Keratinocyte (primary cell): ENCODE measurements around the gene ABCD3. TPM values are rescaled to one million over a fixed set of nuclear protein-coding genes. Genes with fewer than 3 reads are reported as not detected.

Experiments
- DNase-seq: peaks from one replicate; pipeline ENCODE4 v3.0.0-alpha.2; 2011; ENCODE audit warnings: low read depth, missing footprints, low spot score
- FAIRE-seq: peaks from 2 replicates; lab custom pipeline; 2011; peaks lifted over from hg19 to GRCh38; lab: Jason Lieb, UNC
- H2AFZ ChIP-seq: 2 replicates; pipeline ENCODE4 v1.6.0; 2012; ENCODE audit warnings: low read length, control low read depth, inconsistent platforms; ENCODE audit not compliant: control insufficient read depth
- H3K27ac ChIP-seq: 2 replicates; pipeline ENCODE4 v1.5.1; 2011; ENCODE audit warnings: low read length; ENCODE audit not compliant: control insufficient read depth, insufficient read depth
- H3K27me3 ChIP-seq: 3 replicates; pipeline ENCODE4 v1.6.0; 2011; ENCODE audit warnings: low read length; ENCODE audit not compliant: control insufficient read depth, insufficient read depth; ENCODE audit errors: extremely low read depth
- H3K36me3 ChIP-seq, 2 experiments: 2 replicates in 1 of 2; 3 replicates in 1 of 2; pipeline ENCODE4 v1.5.1; 2011; ENCODE audit warnings: low read length in 2 of 2, mild to moderate bottlenecking in 1 of 2; ENCODE audit not compliant: control insufficient read depth in 2 of 2, insufficient read depth in 2 of 2; ENCODE audit errors: extremely low read depth in 1 of 2
- H3K4me1 ChIP-seq: 3 replicates; pipeline ENCODE4 v1.5.1; 2011; ENCODE audit warnings: low read length; ENCODE audit not compliant: control insufficient read depth, insufficient read depth; ENCODE audit errors: extremely low read depth
- H3K4me2 ChIP-seq: 3 replicates; pipeline ENCODE4 v1.6.0; 2011; ENCODE audit warnings: low read depth, low read length; ENCODE audit not compliant: control insufficient read depth, insufficient read depth; ENCODE audit errors: extremely low read depth
- H3K4me3 ChIP-seq, 3 experiments: fragments of 200-600 bp in 1 of 3; sonication (generic) in 1 of 3; 2 replicates in 2 of 3; 3 replicates in 1 of 3; pipeline ENCODE4 v1.5.1; 2011 to 2016; ENCODE audit warnings: low read length in 3 of 3, mild to moderate bottlenecking in 3 of 3, control low read depth in 2 of 3, inconsistent platforms in 1 of 3, low read depth in 1 of 3, mixed read lengths in 1 of 3, mixed run types in 1 of 3, moderate library complexity in 1 of 3; ENCODE audit not compliant: control insufficient read depth in 2 of 3, insufficient read depth in 2 of 3; ENCODE audit errors: extremely low read depth in 1 of 3
- H3K79me2 ChIP-seq: 2 replicates; pipeline ENCODE4 v1.6.0; 2012; ENCODE audit warnings: low read length; ENCODE audit not compliant: control insufficient read depth, insufficient read depth
- H3K9ac ChIP-seq: 3 replicates; pipeline ENCODE4 v1.6.0; 2011; ENCODE audit warnings: low read length; ENCODE audit not compliant: control insufficient read depth, insufficient read depth; ENCODE audit errors: extremely low read depth
- H3K9me1 ChIP-seq: 3 replicates; pipeline ENCODE4 v1.6.0; 2011; ENCODE audit warnings: low read length; ENCODE audit not compliant: control insufficient read depth, insufficient read depth; ENCODE audit errors: extremely low read depth
- H3K9me3 ChIP-seq: 2 replicates; pipeline ENCODE4 v1.5.1; 2012; ENCODE audit warnings: low read depth, low read length; ENCODE audit not compliant: control insufficient read depth
- H4K20me1 ChIP-seq: 3 replicates; pipeline ENCODE4 v1.6.0; 2011; ENCODE audit warnings: low read length; ENCODE audit not compliant: control insufficient read depth, insufficient read depth; ENCODE audit errors: extremely low read depth
- CTCF ChIP-seq, 3 experiments: IDR thresholded peaks in 1 of 3; conservative IDR thresholded peaks in 1 of 3; optimal IDR thresholded peaks in 1 of 3; 2 replicates in 2 of 3; 3 replicates in 1 of 3; pipeline versions ENCODE3 to v1.5.1; 2011; ENCODE audit warnings: low read length in 3 of 3, mild to moderate bottlenecking in 3 of 3, moderate library complexity in 2 of 3, control low read depth in 1 of 3, inconsistent platforms in 1 of 3; ENCODE audit not compliant: insufficient read depth in 2 of 3; ENCODE audit errors: extremely low read depth in 1 of 3
- EZH2 ChIP-seq: IDR thresholded peaks from one replicate; pipeline ENCODE4 v1.6.1; 2012; ENCODE audit warnings: inconsistent platforms, mild to moderate bottlenecking, low read length, moderate library complexity
- dilution Hi-C: fragments of 300-500 bp; cut with MboI; formaldehyde crosslinking; loops from one replicate; pipeline ENCODE4 v1.7.0; 2020; ENCODE audit warnings: low sequenced_read_pairs; ENCODE audit not compliant: extremely low pct_ligation_motif_present
- polyA plus RNA-seq, 5 experiments: library from polyadenylated mRNA; depleted of rRNA in 3 of 5; stranded (reverse) in 3 of 5; stranded (forward) in 1 of 5; unstranded in 1 of 5; fragments of >200 nt; gene quantifications; 1 replicate in 1 of 5; 2 replicates in 3 of 5; 3 replicates in 1 of 5; pipeline versions ENCODE4 v1.2.1 to v1.2.3, GENCODE V29; 2011 to 2012; ENCODE audit warnings: missing spikeins in 2 of 5, low read depth in 1 of 5, low replicate concordance in 1 of 5

The ABCD3 gene
- polyA plus RNA-seq, 1 donor (not counting 4 experiments of a cell fraction or from before 2014, with no cell fraction given), result 34.9 TPM

GRCh38 chr1:94408104-94408830, 9.9 kb upstream of the ABCD3 start:
- Histone ChIP-seq H3K4me3 (no peak overlapping the region), H3K9me3 (no peaks in the 10 kb centered on the region), H3K4me1 (peaks cover 2% of the 10 kb centered on the region), H3K9ac (no peak overlapping the region), H3K4me2 (no peak overlapping the region), H3K9me1 (no peaks in the 10 kb centered on the region), H3K27me3 (no peaks in the 10 kb centered on the region), H4K20me1 (no peaks in the 10 kb centered on the region), H2AFZ (no peak overlapping the region), H3K27ac (no peak overlapping the region), H3K36me3 (no peaks in the 10 kb centered on the region), H3K79me2 (no peaks in the 10 kb centered on the region)
- dilution Hi-C loops, result no loop called here
- DNase-seq (no peak), FAIRE-seq (no peak)
- TF ChIP-seq CTCF (optimal IDR thresholded peaks at IDR 0.05 in 1 of 3, IDR thresholded peaks at IDR 0.05 in 1 of 3, conservative IDR thresholded peaks at IDR 0.05 in 1 of 3; ENCODE audit: extremely low read depth in 1 of 3, insufficient read depth in 2 of 3, low read length in 3 of 3), result no peak
- no peak for TF ChIP-seq EZH2

DNA sequence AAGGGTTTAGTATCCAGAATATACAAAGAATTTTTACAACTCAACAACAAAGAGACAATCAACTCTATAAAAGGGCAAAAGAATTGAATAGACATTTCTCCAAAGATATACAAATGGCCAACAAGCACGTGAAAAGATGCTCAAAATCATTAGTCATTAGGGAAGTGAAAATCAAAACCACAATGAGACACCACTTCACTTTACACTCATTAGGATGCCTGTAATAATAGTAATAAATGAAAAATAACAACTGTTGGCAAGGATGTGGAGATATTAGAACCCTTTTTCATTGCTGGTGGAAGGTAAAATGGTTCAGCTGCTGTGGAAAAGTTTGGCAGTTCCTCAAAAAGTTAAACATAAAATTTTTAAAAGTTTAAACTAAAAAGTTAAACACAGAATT, 7.0 kb upstream of the ABCD3 start:
- Histone ChIP-seq H3K27me3 (no peaks in the 10 kb centered on the region), H3K9me1 (no peaks in the 10 kb centered on the region), H2AFZ (no peak overlapping the region), H3K36me3 (no peaks in the 10 kb centered on the region), H3K4me2 (no peak overlapping the region), H3K4me3 (no peak overlapping the region), H3K4me1 (peaks cover 2% of the 10 kb centered on the region), H3K27ac (no peak overlapping the region), H3K9ac (no peak overlapping the region), H3K9me3 (no peaks in the 10 kb centered on the region), H4K20me1 (no peaks in the 10 kb centered on the region), H3K79me2 (no peaks in the 10 kb centered on the region)
- FAIRE-seq (no peak), DNase-seq (no peak)
- TF ChIP-seq EZH2, result no peak
- TF ChIP-seq CTCF (optimal IDR thresholded peaks at IDR 0.05 in 1 of 3, IDR thresholded peaks at IDR 0.05 in 1 of 3, conservative IDR thresholded peaks at IDR 0.05 in 1 of 3; ENCODE audit: extremely low read depth in 1 of 3, insufficient read depth in 2 of 3, low read length in 3 of 3), result no peak
- dilution Hi-C loops, result no loop called here
